ENCODE measurements around the gene HS3ST4.

- TF ChIP-seq CTCF (IDR thresholded peaks at IDR 0.05) (no peak), POLR2A (IDR thresholded peaks at IDR 0.05) (no peak)
Measured at GRCh38 chr16:25691519-25692091, at the start of gene HS3ST4.

Data from thyroid gland (tissue), 4 donors.